GM18508 (cell line): ENCODE results near the gene ADAMTS2.

Experiments used
- ATAC-seq: cut with Tn5 transposase; IDR thresholded peaks from one replicate; pipeline ENCODE4 v1.9.1; 2021; ENCODE audit warnings: moderate number of reproducible peaks; ENCODE audit not compliant: insufficient read depth, unreplicated experiment

The ADAMTS2 gene

DNA sequence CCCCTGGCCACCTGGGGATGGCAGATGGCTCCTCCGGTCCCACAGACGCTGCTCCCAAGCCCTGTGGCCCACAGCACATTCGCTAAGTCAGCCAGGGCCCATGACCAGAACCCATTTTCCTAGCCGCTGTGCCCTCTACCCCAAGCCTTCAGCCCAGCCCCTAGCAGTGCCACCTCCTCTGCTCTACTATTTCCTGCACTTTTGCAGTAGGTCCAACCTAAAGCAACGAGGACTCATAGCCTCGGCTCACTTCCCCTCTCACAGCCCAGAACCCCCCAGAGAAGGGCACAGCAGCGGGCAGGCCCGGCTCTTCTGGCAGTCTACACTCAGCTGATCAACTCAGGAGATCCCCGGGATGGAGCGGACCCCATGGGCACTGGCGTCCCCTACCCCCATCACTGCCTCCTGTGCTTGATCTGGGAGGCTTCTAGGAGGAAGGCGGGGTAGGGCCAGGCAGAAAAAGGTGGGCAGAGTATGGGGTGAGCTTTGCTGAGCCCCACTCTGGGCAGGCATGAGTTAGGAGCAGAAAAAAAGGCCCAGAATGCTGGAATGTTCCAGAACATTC lies 173.9 kb downstream of the ADAMTS2 start:
- no peak for ATAC-seq

DNA sequence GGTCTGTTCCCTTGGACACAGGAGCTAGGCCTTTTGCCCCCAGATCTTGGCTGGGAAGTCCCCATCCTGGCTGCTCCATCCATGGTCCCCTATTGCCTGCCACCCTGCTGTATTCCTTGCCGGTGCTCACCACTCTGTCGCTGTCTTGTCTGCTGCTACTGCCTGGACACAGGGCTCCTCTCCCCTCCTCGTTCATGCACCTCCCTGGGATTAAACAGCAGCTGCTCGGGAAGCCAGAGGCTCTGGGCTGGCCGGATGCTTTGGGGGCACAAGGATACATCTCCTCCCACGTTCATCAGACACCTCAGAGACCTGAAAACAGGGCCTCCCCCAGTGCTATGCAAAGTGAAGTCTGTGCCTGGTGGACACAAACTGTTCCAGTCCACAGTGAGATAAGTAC lies 174.7 kb downstream of the ADAMTS2 start:
- no peak for ATAC-seq

- no peak for ATAC-seq
Observed at GRCh38 chr5:179169836-179170235, 175.4 kb downstream of the ADAMTS2 start.

- no peak for ATAC-seq
Observed at GRCh38 chr5:179168664-179169063, 176.6 kb downstream of the ADAMTS2 start.

- no peak for ATAC-seq
Observed at GRCh38 chr5:179167871-179168451, 177.3 kb downstream of the ADAMTS2 start.

DNA sequence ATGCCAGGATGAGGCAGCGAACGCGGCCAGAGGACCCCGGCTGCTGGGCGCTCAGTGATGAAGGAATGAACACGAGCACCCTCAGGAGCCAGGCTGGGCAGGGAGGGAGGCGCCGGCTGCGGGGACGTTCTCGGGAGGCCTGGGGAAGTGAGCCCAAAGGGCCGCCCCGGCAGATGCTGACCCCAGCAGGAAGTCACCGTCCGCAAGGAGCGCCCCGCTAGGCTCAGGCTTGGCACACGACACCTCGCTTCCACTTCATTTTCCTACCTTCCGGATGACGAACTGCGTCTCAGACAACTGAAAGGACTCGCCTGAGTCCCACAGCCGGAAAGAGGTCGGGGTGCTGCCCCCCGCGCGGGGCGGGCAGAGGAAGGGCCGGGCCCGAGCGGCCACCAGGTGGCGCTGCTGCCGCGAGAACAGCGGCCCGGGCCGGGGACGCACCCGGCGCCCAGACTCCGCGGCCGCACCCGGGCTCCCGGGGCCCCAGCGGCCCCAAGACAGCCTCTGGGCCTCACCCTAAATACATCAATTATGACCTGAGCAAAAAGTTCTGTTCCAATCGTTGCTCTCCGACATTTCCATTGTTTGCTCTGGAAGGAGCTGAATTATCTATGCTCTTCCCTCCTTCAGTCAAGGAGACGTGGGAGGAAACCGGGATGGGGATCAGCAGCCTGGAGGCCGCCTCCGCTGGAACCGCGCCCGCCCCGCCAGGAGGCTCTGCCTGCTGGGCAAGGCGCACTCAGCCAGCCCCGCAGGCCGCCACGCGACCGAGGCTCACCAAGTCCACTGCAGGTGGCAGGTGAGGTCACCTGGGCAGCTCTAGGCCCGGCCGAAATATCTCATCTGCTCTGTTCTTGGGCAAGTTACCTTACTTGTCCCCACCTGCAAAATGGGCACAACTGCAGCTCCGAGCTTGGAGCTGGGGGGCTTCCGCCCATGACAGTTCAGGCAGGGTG lies 178.1 kb downstream of the ADAMTS2 start:
- no peak for ATAC-seq

GRCh38 chr5:179166171-179166885 lies 178.9 kb downstream of the ADAMTS2 start:
- no peak for ATAC-seq

DNA sequence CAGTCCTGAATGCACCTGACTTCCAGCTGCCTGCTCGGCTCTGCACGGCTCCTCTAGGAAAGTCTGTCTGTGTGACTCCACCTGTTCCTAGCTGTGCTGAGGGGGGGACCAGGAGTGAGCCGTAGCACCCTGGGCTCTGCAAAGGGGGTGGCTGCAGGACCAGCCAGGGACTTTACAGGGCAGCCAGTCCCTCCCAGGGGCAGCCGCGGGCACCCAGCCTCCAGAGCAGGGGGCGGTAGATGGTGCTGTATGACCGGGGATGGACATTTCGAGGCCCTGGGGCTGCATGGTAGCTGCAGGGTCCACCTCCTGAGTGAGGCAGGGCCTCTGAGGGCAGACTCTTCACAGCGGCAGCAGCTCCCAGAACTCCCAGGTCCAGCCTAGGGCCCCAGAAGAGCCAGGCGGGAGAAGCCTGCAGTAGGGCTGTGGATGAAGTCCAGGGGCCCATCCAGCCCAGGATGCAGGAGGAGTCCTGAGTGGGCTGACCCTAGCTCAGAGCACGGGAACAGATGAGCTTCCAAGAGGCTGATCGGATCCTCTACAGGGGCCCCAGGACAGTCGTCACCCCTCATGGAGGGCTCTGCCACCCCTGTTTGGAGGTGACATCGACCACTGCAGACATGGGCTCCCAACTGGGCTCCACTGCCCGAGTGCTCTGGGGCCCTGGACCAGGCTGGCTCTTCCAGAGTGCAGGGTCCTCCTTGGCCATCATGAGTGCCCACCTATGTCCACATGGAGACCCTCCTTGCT lies 179.7 kb downstream of the ADAMTS2 start:
- no peak for ATAC-seq

DNA sequence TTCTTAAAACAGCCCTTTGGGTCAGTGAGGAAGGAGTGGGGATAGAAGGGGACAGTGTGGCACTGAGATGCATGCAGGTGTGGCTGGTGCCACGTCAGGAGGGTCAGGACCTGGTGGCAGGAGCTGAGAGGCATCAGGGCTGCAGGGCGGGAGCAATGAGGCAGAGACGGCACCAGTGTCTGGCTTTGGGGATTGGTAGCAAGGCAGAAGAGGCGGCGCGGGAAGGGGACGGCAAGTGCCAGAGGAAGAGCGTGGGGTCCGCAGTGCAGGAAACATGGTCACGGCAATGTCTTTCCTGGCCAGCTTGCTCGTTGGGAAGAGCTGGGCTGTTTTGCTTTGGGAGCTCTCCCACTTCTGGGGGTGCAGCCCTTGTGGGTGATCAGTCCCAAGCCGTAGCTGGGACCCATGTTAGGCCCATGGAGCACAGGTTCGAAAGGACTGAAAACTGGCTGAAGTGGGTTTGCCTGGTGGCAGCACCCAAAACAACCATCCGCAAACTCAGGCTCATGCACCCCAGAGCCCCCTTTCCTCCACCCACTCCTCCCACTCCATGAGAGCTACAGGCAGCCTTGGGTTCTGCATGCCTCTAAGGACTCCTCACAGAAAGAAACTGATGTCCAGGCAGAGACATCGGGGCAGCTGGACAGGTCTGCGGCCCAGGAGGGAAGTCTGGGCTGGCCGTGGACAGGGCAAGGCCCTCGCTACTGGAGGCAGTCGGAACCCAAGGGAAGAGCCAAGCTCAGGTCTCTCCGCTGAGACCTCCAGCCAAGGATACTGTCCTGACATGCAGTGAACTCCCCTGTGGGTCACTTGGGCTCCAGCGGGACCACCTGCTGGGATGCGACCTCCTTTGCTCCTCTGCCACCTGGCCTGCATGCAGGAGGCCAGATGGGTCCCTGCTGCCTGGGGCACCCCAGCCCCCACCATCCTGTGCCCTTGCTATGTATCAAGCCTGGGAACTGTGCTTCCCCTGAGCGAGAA lies 180.6 kb downstream of the ADAMTS2 start:
- no peak for ATAC-seq

- no peak for ATAC-seq
Observed at GRCh38 chr5:179163236-179164155, 181.8 kb downstream of the ADAMTS2 start.

- ATAC-seq = no peak
Observed at GRCh38 chr5:179162351-179163235, 182.7 kb downstream of the ADAMTS2 start.

DNA sequence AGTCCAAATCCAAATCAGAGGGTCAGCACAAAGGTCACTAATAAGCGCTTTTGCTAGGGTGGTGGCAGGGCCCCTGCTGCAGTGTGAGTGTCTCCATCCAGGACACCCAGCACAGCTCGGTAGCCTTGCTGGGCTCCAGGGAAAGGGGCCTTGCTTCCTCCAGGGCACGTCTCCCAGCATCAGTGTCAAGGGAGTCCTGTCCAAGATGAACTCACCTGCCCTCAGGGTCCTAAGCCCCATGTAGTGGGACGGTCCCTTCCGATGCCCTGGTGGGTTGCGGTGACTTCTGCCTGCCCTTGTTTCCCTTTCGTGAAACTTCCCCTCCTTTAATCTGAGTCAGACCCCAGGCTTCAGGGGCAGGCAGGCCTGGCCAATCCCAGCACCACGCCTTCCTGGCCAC lies 183.4 kb downstream of the ADAMTS2 start:
- ATAC-seq = no peak

GRCh38 chr5:179160584-179160983 lies 184.7 kb downstream of the ADAMTS2 start:
- ATAC-seq = no peak

DNA sequence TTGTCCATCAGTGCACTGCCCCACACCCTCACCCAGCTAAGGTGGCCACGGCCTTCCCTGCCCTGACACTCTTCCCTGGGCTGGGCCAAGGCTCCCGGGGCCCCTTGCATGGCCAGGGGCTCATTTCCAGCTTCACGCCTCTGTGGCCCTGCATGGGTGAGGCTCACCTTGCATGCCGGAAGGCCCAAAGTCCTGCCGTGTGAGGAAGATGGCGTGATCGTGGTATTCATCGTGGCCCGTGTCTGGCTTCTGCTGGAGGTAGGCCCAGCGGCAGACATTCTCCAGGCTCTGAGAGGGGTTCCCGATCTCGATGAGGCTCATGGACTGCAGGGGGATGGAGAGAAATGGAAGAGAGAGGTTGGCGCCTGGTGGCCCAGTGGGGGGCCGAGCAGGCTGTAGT lies 186.7 kb downstream of the ADAMTS2 start:
- no peak for ATAC-seq

DNA sequence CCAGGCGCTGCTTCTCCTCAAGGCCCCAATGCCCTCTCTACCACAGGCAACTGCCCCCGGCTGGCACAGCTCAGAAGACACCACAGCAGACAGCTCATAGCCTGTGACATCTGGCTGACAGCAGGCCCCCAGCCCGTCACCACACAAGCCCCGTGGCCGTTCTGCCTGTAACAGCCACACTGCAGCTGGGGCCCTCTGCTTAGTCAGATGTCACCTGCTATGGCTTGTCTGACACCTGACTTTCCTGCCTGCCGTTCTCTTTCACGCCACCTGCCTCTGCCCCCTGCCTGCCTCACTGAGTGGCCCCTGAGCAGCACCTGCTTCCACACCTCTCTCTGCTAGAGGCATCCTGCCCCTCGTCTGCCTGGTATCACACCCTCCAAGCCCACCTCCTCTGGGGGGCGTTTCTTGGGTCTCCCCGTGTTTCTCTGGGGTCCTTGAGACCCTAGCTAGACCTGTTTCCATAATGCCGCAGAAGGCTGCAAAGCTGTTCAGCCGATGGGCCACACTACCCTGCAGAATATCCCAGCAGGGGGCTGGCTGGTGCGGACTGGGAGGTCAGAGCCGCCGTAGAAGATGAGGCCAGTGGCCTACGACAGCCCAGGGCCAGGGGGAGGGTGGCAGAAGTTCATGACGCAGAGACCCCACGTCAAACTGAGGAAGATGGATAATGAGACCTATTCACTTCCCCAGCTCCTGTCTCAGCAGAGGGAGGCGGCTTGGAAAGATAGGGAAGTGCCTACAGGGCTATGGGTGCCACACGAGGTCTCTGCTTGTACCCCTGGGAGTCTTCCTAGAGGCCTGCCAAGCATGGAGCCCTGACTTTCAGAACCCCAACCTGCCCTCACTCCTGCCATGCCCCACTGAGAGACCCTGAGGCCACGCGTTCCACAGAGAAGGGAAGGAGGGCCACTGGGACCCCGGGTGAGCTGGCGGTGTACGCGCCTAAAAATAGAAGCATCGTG lies 190.0 kb downstream of the ADAMTS2 start:
- no peak for ATAC-seq
